ENCODE results near the gene STXBP2. TPM values are rescaled to one million over a fixed set of nuclear protein-coding genes. Genes with fewer than 3 reads are reported as not detected.

STXBP2 gene
- total and polyA plus RNA-seq, 4 donors = 11.4 to 35.4 (median 28.8) TPM

DNA sequence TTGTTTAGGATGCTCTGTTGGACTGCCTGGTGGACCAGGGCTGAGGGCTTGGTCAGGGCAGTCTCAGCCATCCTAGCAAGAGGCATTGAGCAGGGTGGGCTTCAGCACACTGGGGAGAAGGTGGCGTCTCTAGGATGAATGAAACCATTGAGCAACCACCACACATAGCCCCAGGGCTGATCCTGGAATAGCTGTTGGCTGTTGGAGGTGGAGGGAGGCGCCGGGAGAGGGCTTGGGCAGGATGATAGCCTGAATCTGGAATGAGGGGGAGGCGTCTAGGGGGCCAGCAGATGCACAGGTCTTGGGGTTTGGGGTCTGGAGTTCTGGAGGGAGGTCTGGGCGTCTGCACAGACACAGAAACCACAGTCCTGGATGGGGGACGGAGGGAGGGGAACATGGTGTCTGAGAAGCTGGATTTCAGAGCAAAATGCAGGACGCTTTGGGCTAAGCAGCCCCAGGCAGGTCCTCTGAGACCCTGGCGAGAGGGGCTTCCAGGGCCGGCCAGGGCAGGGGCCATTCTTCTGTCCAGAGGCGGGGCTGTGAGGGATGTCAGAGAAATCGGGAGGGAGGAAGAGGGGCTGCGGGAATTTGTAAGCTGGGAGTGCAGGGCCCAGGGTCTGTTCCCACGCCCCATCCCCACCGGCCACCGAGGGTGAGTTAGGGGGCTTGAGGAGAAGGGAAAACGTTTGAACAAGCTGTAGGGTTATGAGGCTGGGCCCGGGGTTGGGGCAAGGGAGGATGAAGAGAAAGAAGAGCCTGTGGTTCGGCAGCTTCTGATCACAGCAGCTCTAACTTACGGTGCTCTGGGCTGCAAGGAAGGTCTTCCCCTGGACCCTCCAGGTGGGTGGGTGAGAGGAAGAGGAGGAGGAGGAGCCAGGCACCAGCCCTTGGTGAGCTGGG, 48.9 kb downstream of the STXBP2 start:
- H3K27me3 ChIP-seq (ENCODE audit: control insufficient read depth in 1 of 2, insufficient read depth in 2 of 2, low read length in 1 of 2) = no peaks in the 10 kb centered on the region
- no peaks in the 10 kb centered on the region for H3K4me1 ChIP-seq (ENCODE audit: control insufficient read depth in 1 of 2, insufficient read depth in 2 of 2, low read length in 2 of 2)
- ATAC-seq (ENCODE audit: low FRiP score) = no peak
- H3K9me3 ChIP-seq (ENCODE audit: control insufficient read depth, low read length) = no peaks in the 10 kb centered on the region
- H3K27ac ChIP-seq (ENCODE audit: low read depth in 1 of 2, low read length in 2 of 2) = no peak overlapping the region
- DNase-seq = no peak
- WGBS, 2 donors = 33 to 43% methylated on average over 19 of the region's 19 CpGs
- no peaks in the 10 kb centered on the region for H3K36me3 ChIP-seq (ENCODE audit: control insufficient read depth in 1 of 2, insufficient read depth in 2 of 2, low read length in 1 of 2)
- no peak overlapping the region for H3K4me3 ChIP-seq (ENCODE audit: low read length in 2 of 2)
- intact Hi-C loops (cut with DNase I) = loop anchor here in 1 of 2 donors (10.0 kb wide), 2 partner anchors 109 to 131 kb away; no protein-coding TSS in a partner anchor

DNA sequence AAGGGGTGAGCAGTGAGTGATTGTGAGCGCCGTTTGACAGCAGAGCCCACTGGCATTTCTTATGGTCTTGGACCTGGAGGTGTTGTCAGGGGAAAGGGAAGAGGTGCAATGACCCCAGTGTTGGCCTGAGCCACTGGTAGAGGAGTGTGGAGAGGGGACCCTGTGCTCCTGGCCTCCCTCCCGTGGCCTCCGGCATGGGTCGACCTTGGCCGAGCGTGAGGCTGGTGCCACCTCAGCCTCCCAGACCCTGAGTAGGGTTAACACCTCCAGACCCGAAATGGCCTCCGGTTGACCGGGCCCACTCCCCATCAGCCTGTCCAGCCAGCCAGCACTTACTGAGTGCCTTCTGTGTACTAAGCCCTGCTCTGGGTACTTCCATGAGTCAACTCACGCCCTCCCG, 50.3 kb downstream of the STXBP2 start:
- no peaks in the 10 kb centered on the region for H3K9me3 ChIP-seq (ENCODE audit: control insufficient read depth, low read length)
- ATAC-seq (ENCODE audit: low FRiP score) (no peak), DNase-seq (no peak)
- intact Hi-C loops (cut with DNase I) = loop anchor here in 1 of 2 donors (10.0 kb wide), 2 partner anchors 108 to 132 kb away; no protein-coding TSS in a partner anchor
- H3K4me1 ChIP-seq (ENCODE audit: control insufficient read depth in 1 of 2, insufficient read depth in 2 of 2, low read length in 2 of 2) = no peaks in the 10 kb centered on the region
- no peak overlapping the region for H3K4me3 ChIP-seq (ENCODE audit: low read length in 2 of 2)
- no peaks in the 10 kb centered on the region for H3K27me3 ChIP-seq (ENCODE audit: control insufficient read depth in 1 of 2, insufficient read depth in 2 of 2, low read length in 1 of 2)
- H3K27ac ChIP-seq (ENCODE audit: low read depth in 1 of 2, low read length in 2 of 2) = no peak overlapping the region
- H3K36me3 ChIP-seq (ENCODE audit: control insufficient read depth in 1 of 2, insufficient read depth in 2 of 2, low read length in 1 of 2) = no peaks in the 10 kb centered on the region
- WGBS, 2 donors = 83 to 85% methylated on average over 12 of the region's 12 CpGs

GRCh38 chr19:7689165-7689564, 52.3 kb downstream of the STXBP2 start:
- WGBS, 2 donors = 19 to 26% methylated on average over 23 of the region's 23 CpGs
- intact Hi-C loops (cut with DNase I) = loop anchor here in 1 of 2 donors (10.0 kb wide), 2 partner anchors 106 to 134 kb away; no protein-coding TSS in a partner anchor
- no peak overlapping the region for H3K27ac ChIP-seq (ENCODE audit: low read depth in 1 of 2, low read length in 2 of 2)

GRCh38 chr19:7690779-7691258, 53.9 kb downstream of the STXBP2 start:
- Histone ChIP-seq H3K9me3 (ENCODE audit: control insufficient read depth, low read length) (no peaks in the 10 kb centered on the region), H3K4me3 (ENCODE audit: low read length in 2 of 2) (no peak overlapping the region), H3K4me1 (ENCODE audit: control insufficient read depth in 1 of 2, insufficient read depth in 2 of 2, low read length in 2 of 2) (no peaks in the 10 kb centered on the region), H3K36me3 (ENCODE audit: control insufficient read depth in 1 of 2, insufficient read depth in 2 of 2, low read length in 1 of 2) (no peaks in the 10 kb centered on the region), H3K27ac (ENCODE audit: low read depth in 1 of 2, low read length in 2 of 2) (no peak overlapping the region), H3K27me3 (ENCODE audit: control insufficient read depth in 1 of 2, insufficient read depth in 2 of 2, low read length in 1 of 2) (no peaks in the 10 kb centered on the region)
- 80 to 86% methylated on average over 8 of the region's 8 CpGs for WGBS, 2 donors
- DNase-seq (no peak), ATAC-seq (ENCODE audit: low FRiP score) (no peak)
- intact Hi-C loops (cut with DNase I) = no loop called here

More at GRCh38 chr19:7689165-7689564, 52.3 kb downstream of the STXBP2 start:
- Histone ChIP-seq H3K9me3 (ENCODE audit: control insufficient read depth, low read length) (no peaks in the 10 kb centered on the region), H3K27me3 (ENCODE audit: control insufficient read depth in 1 of 2, insufficient read depth in 2 of 2, low read length in 1 of 2) (no peaks in the 10 kb centered on the region), H3K4me3 (ENCODE audit: low read length in 2 of 2) (no peak overlapping the region), H3K4me1 (ENCODE audit: control insufficient read depth in 1 of 2, insufficient read depth in 2 of 2, low read length in 2 of 2) (no peaks in the 10 kb centered on the region), H3K36me3 (ENCODE audit: control insufficient read depth in 1 of 2, insufficient read depth in 2 of 2, low read length in 1 of 2) (no peaks in the 10 kb centered on the region)
- ATAC-seq (ENCODE audit: low FRiP score) = no peak
- no peak for DNase-seq

- no peaks in the 10 kb centered on the region for H3K4me1 ChIP-seq (ENCODE audit: control insufficient read depth in 1 of 2, insufficient read depth in 2 of 2, low read length in 2 of 2)
- DNase-seq (no peak), ATAC-seq (ENCODE audit: low FRiP score) (no peak)
- no peaks in the 10 kb centered on the region for H3K36me3 ChIP-seq (ENCODE audit: control insufficient read depth in 1 of 2, insufficient read depth in 2 of 2, low read length in 1 of 2)
- no peak overlapping the region for H3K4me3 ChIP-seq (ENCODE audit: low read length in 2 of 2)
- intact Hi-C loops (cut with DNase I) = no loop called here
- H3K27me3 ChIP-seq (ENCODE audit: control insufficient read depth in 1 of 2, insufficient read depth in 2 of 2, low read length in 1 of 2) = no peaks in the 10 kb centered on the region
- no peaks in the 10 kb centered on the region for H3K9me3 ChIP-seq (ENCODE audit: control insufficient read depth, low read length)
- H3K27ac ChIP-seq (ENCODE audit: low read depth in 1 of 2, low read length in 2 of 2) = no peak overlapping the region
Measured at GRCh38 chr19:7691497-7691896, 54.6 kb downstream of the STXBP2 start.

- no peak overlapping the region for H3K27ac ChIP-seq (ENCODE audit: low read depth in 1 of 2, low read length in 2 of 2)
Measured at GRCh38 chr19:7692417-7693088, 55.6 kb downstream of the STXBP2 start.

GRCh38 chr19:7694499-7694898, 57.6 kb downstream of the STXBP2 start:
- no peaks in the 10 kb centered on the region for H3K9me3 ChIP-seq (ENCODE audit: control insufficient read depth, low read length)
- no peaks in the 10 kb centered on the region for H3K27me3 ChIP-seq (ENCODE audit: control insufficient read depth in 1 of 2, insufficient read depth in 2 of 2, low read length in 1 of 2)

More at GRCh38 chr19:7692417-7693088, 55.6 kb downstream of the STXBP2 start:
- H3K4me3 ChIP-seq (ENCODE audit: low read length in 2 of 2) = no peak overlapping the region
- no peaks in the 10 kb centered on the region for H3K9me3 ChIP-seq (ENCODE audit: control insufficient read depth, low read length)
- no peaks in the 10 kb centered on the region for H3K27me3 ChIP-seq (ENCODE audit: control insufficient read depth in 1 of 2, insufficient read depth in 2 of 2, low read length in 1 of 2)
- no peaks in the 10 kb centered on the region for H3K4me1 ChIP-seq (ENCODE audit: control insufficient read depth in 1 of 2, insufficient read depth in 2 of 2, low read length in 2 of 2)
- ATAC-seq (ENCODE audit: low FRiP score) (no peak), DNase-seq (no peak)
- 73% methylated on average over 13 of the region's 13 CpGs for WGBS, 2 donors
- intact Hi-C loops (cut with DNase I) = no loop called here
- no peaks in the 10 kb centered on the region for H3K36me3 ChIP-seq (ENCODE audit: control insufficient read depth in 1 of 2, insufficient read depth in 2 of 2, low read length in 1 of 2)

More at GRCh38 chr19:7694499-7694898, 57.6 kb downstream of the STXBP2 start:
- no peak for DNase-seq
- WGBS, 2 donors = 54 to 63% methylated on average over 4 of the region's 4 CpGs
- no peaks in the 10 kb centered on the region for H3K4me1 ChIP-seq (ENCODE audit: control insufficient read depth in 1 of 2, insufficient read depth in 2 of 2, low read length in 2 of 2)
- H3K36me3 ChIP-seq (ENCODE audit: control insufficient read depth in 1 of 2, insufficient read depth in 2 of 2, low read length in 1 of 2) = no peaks in the 10 kb centered on the region
- intact Hi-C loops (cut with DNase I) = no loop called here
- ATAC-seq (ENCODE audit: low FRiP score) = no peak
- no peak overlapping the region for H3K4me3 ChIP-seq (ENCODE audit: low read length in 2 of 2)
- no peak overlapping the region for H3K27ac ChIP-seq (ENCODE audit: low read depth in 1 of 2, low read length in 2 of 2)

All from aorta (tissue), 5 donors.